ENCODE data around the gene SKA3.
A peak's percentile ranks its signal among the peaks of the same experiment; 100 is the strongest.
"Not testable (repeated sequence)": the region's sequence is repeated elsewhere in the genome, so short reads cannot be mapped to it uniquely, and the experiment has no call there.

Gene SKA3

GRCh38 chr13:21176215-21176981 lies at the start of gene SKA3, which contains the start of gene MRPL57:
Gene SKA3 (minus strand): TSS chr13:21176552. CDS start chr13:21176477, 75 bp downstream.
Gene MRPL57 (plus strand): TSS chr13:21176658. CDS start chr13:21176917, 259 bp downstream.
- ATAC-seq (ENCODE audit: low read depth) (peak; percentile 93), DNase-seq (ENCODE audit: low spot score in 2 of 2) (peak; percentile 96 to 97)
- Mint-ChIP-seq H3K27me3 (no peaks in the 10 kb centered on the region), H3K27ac (peak within 1 kb of the TSS; percentile 87), H3K36me3 (no peaks in the 10 kb centered on the region), H3K4me3 (peak within 1 kb of the TSS; percentile 92), H3K9me3 (no peaks in the 10 kb centered on the region), H3K4me1 (peaks cover 6% of the 10 kb centered on the region)

GRCh38 chr13:21225082-21225481 lies 48.7 kb upstream of the SKA3 start:
- Mint-ChIP-seq H3K4me1 (peaks cover 2% of the 10 kb centered on the region), H3K4me3 (no peak overlapping the region), H3K9me3 (peaks cover 6% of the 10 kb centered on the region), H3K27ac (no peak overlapping the region), H3K27me3 (peaks cover 8% of the 10 kb centered on the region), H3K36me3 (peaks cover 2% of the 10 kb centered on the region)
- no peak for ATAC-seq (ENCODE audit: low read depth)
- no peak for DNase-seq (ENCODE audit: low spot score in 2 of 2)

GRCh38 chr13:21221268-21221667 lies 44.9 kb upstream of the SKA3 start:
- Mint-ChIP-seq H3K4me3 (no peak overlapping the region), H3K4me1 (peaks cover 3% of the 10 kb centered on the region), H3K27me3 (no peaks in the 10 kb centered on the region), H3K36me3 (peaks cover 2% of the 10 kb centered on the region), H3K27ac (no peak overlapping the region), H3K9me3 (peaks cover 6% of the 10 kb centered on the region)
- DNase-seq (ENCODE audit: low spot score in 2 of 2) (no peak), ATAC-seq (ENCODE audit: low read depth) (no peak)

GRCh38 chr13:21219716-21220115 lies 43.4 kb upstream of the SKA3 start:
- H3K27ac Mint-ChIP-seq; H3K36me3 Mint-ChIP-seq; H3K4me3 Mint-ChIP-seq; ATAC-seq (ENCODE audit: low read depth); H3K4me1 Mint-ChIP-seq; H3K9me3 Mint-ChIP-seq; H3K27me3 Mint-ChIP-seq; DNase-seq (ENCODE audit: low spot score in 2 of 2): not testable (repeated sequence)

- H3K9me3 Mint-ChIP-seq = peaks cover 6% of the 10 kb centered on the region
- no peak overlapping the region for H3K27ac Mint-ChIP-seq
- H3K27me3 Mint-ChIP-seq = peaks cover 2% of the 10 kb centered on the region
- H3K4me1 Mint-ChIP-seq = peaks cover 3% of the 10 kb centered on the region
- ATAC-seq (ENCODE audit: low read depth) (no peak), DNase-seq (ENCODE audit: low spot score in 2 of 2) (no peak)
- H3K4me3 Mint-ChIP-seq = no peak overlapping the region
- peaks cover 2% of the 10 kb centered on the region for H3K36me3 Mint-ChIP-seq
These were observed 42.7 kb upstream of the SKA3 start for GRCh38 chr13:21219036-21219381.

- H3K4me3 Mint-ChIP-seq = no peak overlapping the region
- peaks cover 6% of the 10 kb centered on the region for H3K9me3 Mint-ChIP-seq
- no peak for ATAC-seq (ENCODE audit: low read depth)
- no peak for DNase-seq (ENCODE audit: low spot score in 2 of 2)
- peaks cover 3% of the 10 kb centered on the region for H3K4me1 Mint-ChIP-seq
- peaks cover 2% of the 10 kb centered on the region for H3K36me3 Mint-ChIP-seq
- peaks cover 6% of the 10 kb centered on the region for H3K27me3 Mint-ChIP-seq
- H3K27ac Mint-ChIP-seq = no peak overlapping the region
These were observed 42.1 kb upstream of the SKA3 start for GRCh38 chr13:21218351-21219035.

- Mint-ChIP-seq H3K4me1 (peaks cover 3% of the 10 kb centered on the region), H3K27me3 (peaks cover 15% of the 10 kb centered on the region), H3K4me3 (no peak overlapping the region)
These were observed 40.0 kb upstream of the SKA3 start for GRCh38 chr13:21216332-21216731.

GRCh38 chr13:21215419-21215818 lies 39.1 kb upstream of the SKA3 start:
- not testable (repeated sequence) for H3K27ac Mint-ChIP-seq; H3K4me3 Mint-ChIP-seq; H3K36me3 Mint-ChIP-seq; ATAC-seq (ENCODE audit: low read depth); H3K9me3 Mint-ChIP-seq; H3K4me1 Mint-ChIP-seq; DNase-seq (ENCODE audit: low spot score in 2 of 2)
- peaks cover 18% of the 10 kb centered on the region for H3K27me3 Mint-ChIP-seq

More at GRCh38 chr13:21216332-21216731, 40.0 kb upstream of the SKA3 start:
- DNase-seq (ENCODE audit: low spot score in 2 of 2) (no peak), ATAC-seq (ENCODE audit: low read depth) (no peak)
- Mint-ChIP-seq H3K27ac (no peak overlapping the region), H3K9me3 (peaks cover 8% of the 10 kb centered on the region), H3K36me3 (no peaks in the 10 kb centered on the region)

- DNase-seq (ENCODE audit: low spot score in 2 of 2) (no peak), ATAC-seq (ENCODE audit: low read depth) (no peak)
- Mint-ChIP-seq H3K27ac (no peak overlapping the region), H3K9me3 (peaks cover 4% of the 10 kb centered on the region), H3K4me1 (no peaks in the 10 kb centered on the region), H3K36me3 (no peaks in the 10 kb centered on the region), H3K27me3 (peaks cover 20% of the 10 kb centered on the region), H3K4me3 (no peak overlapping the region)
These were observed 35.9 kb upstream of the SKA3 start for GRCh38 chr13:21212138-21212775.

- H3K27me3 Mint-ChIP-seq = peaks cover 16% of the 10 kb centered on the region
- no peak for DNase-seq (ENCODE audit: low spot score in 2 of 2)
- no peaks in the 10 kb centered on the region for H3K4me1 Mint-ChIP-seq
- H3K9me3 Mint-ChIP-seq = peaks cover 4% of the 10 kb centered on the region
- ATAC-seq (ENCODE audit: low read depth) = no peak
- H3K4me3 Mint-ChIP-seq = no peak overlapping the region
- no peaks in the 10 kb centered on the region for H3K36me3 Mint-ChIP-seq
- H3K27ac Mint-ChIP-seq = no peak overlapping the region
These were observed 32.4 kb upstream of the SKA3 start for GRCh38 chr13:21208652-21209154.

GRCh38 chr13:21202767-21203531 lies 26.6 kb upstream of the SKA3 start:
- no peak overlapping the region for H3K27ac Mint-ChIP-seq
- H3K27me3 Mint-ChIP-seq = peaks cover 2% of the 10 kb centered on the region
- ATAC-seq (ENCODE audit: low read depth) (no peak), DNase-seq (ENCODE audit: low spot score in 2 of 2) (no peak)
- no peak overlapping the region for H3K4me3 Mint-ChIP-seq
- H3K4me1 Mint-ChIP-seq = peaks cover 1% of the 10 kb centered on the region
- peaks cover 8% of the 10 kb centered on the region for H3K9me3 Mint-ChIP-seq
- H3K36me3 Mint-ChIP-seq = no peaks in the 10 kb centered on the region

GRCh38 chr13:21201456-21202190 lies 25.3 kb upstream of the SKA3 start:
- not testable (repeated sequence) for H3K4me3 Mint-ChIP-seq; H3K36me3 Mint-ChIP-seq; H3K4me1 Mint-ChIP-seq; ATAC-seq (ENCODE audit: low read depth); H3K27ac Mint-ChIP-seq; DNase-seq (ENCODE audit: low spot score in 2 of 2); H3K27me3 Mint-ChIP-seq; H3K9me3 Mint-ChIP-seq

GRCh38 chr13:21198391-21198790 lies 22.0 kb upstream of the SKA3 start:
- H3K4me1 Mint-ChIP-seq; ATAC-seq (ENCODE audit: low read depth); H3K27ac Mint-ChIP-seq; H3K4me3 Mint-ChIP-seq; DNase-seq (ENCODE audit: low spot score in 2 of 2); H3K36me3 Mint-ChIP-seq; H3K27me3 Mint-ChIP-seq; H3K9me3 Mint-ChIP-seq: not testable (repeated sequence)

All from memory B cell (primary cell).